NCI-H82 treated with DMSO at 0.1 percent for 48 hours (cell line): ENCODE results near the gene ADAMTS17.
A peak's percentile ranks its signal among the peaks of the same experiment; 100 is the strongest.

Source experiments
- DNase-seq: peaks from one replicate; lab custom pipeline; 2025; ENCODE audit not compliant: unreplicated experiment; lab: John Stamatoyannopoulos, UW

Gene ADAMTS17

GRCh38 chr15:100141311-100142001 is 200.3 kb downstream of the ADAMTS17 start:
- no peak for DNase-seq

GRCh38 chr15:100140527-100141308 is 201.1 kb downstream of the ADAMTS17 start:
- no peak for DNase-seq

GRCh38 chr15:100134586-100134985 is 207.2 kb downstream of the ADAMTS17 start:
- no peak for DNase-seq

- no peak for DNase-seq
These were observed 207.6 kb downstream of the ADAMTS17 start for GRCh38 chr15:100134089-100134583.

GRCh38 chr15:100133001-100133400 is 208.8 kb downstream of the ADAMTS17 start:
- no peak for DNase-seq

GRCh38 chr15:100132309-100132708 is 209.5 kb downstream of the ADAMTS17 start:
- no peak for DNase-seq

- DNase-seq, result peak; percentile 11
These were observed 210.2 kb downstream of the ADAMTS17 start for GRCh38 chr15:100131321-100132224.

- DNase-seq, result no peak
These were observed 212.1 kb downstream of the ADAMTS17 start for GRCh38 chr15:100129677-100130076.

- DNase-seq, result no peak
These were observed 216.2 kb downstream of the ADAMTS17 start for GRCh38 chr15:100125401-100126191.

- DNase-seq, result no peak
These were observed 216.8 kb downstream of the ADAMTS17 start for GRCh38 chr15:100124936-100125335.

- no peak for DNase-seq
These were observed 217.4 kb downstream of the ADAMTS17 start for GRCh38 chr15:100124361-100124760.

- DNase-seq, result no peak
These were observed 218.2 kb downstream of the ADAMTS17 start for GRCh38 chr15:100123611-100124010.

- no peak for DNase-seq
These were observed 220.5 kb downstream of the ADAMTS17 start for GRCh38 chr15:100121285-100121684.

GRCh38 chr15:100120111-100120510 is 221.7 kb downstream of the ADAMTS17 start:
- no peak for DNase-seq

GRCh38 chr15:100118546-100118945 is 223.2 kb downstream of the ADAMTS17 start:
- DNase-seq, result no peak

GRCh38 chr15:100116416-100117190 is 225.2 kb downstream of the ADAMTS17 start:
- no peak for DNase-seq

- no peak for DNase-seq
These were observed 226.1 kb downstream of the ADAMTS17 start for GRCh38 chr15:100115711-100116090.

GRCh38 chr15:100115066-100115710 is 226.6 kb downstream of the ADAMTS17 start:
- no peak for DNase-seq

GRCh38 chr15:100114571-100114970 is 227.2 kb downstream of the ADAMTS17 start:
- no peak for DNase-seq
